BE2C (cell line): ENCODE results near the gene TEX11.
"Not testable (repeated sequence)": the region's sequence is repeated elsewhere in the genome, so short reads cannot be mapped to it uniquely, and the experiment has no call there.

Source experiments
- DNase-seq: peaks from one replicate; pipeline ENCODE4 v3.0.0-alpha.2; 2020
- H3K27me3 ChIP-seq: fragments of 250-450 bp; sonication (Bioruptor Pico); 2 replicates; pipeline ENCODE4 v1.5.1; 2020; ENCODE audit warnings: mild to moderate bottlenecking
- H3K36me3 ChIP-seq: fragments of 250-450 bp; sonication (Bioruptor Pico); 2 replicates; pipeline ENCODE4 v1.5.1; 2020; ENCODE audit warnings: mild to moderate bottlenecking
- H3K4me1 ChIP-seq: fragments of 250-450 bp; sonication (Bioruptor Pico); 2 replicates; pipeline ENCODE4 v1.5.1; 2020
- H3K4me3 ChIP-seq: 2 replicates; pipeline ENCODE4 v1.5.1; 2011; ENCODE audit warnings: low read depth, low read length
- H3K9me3 ChIP-seq: fragments of 250-450 bp; sonication (Bioruptor Pico); 2 replicates; pipeline ENCODE4 v1.5.1; 2020
- CTCF ChIP-seq: IDR thresholded peaks from 2 replicates; pipeline ENCODE4 v1.5.1; 2012; ENCODE audit warnings: mild to moderate bottlenecking, low read depth, low read length

Gene TEX11

GRCh38 chrX:70535198-70535597 lies 373.3 kb downstream of the TEX11 start:
- no peak for TF ChIP-seq CTCF
- no peaks in the 10 kb centered on the region for H3K36me3 ChIP-seq
- no peaks in the 10 kb centered on the region for H3K27me3 ChIP-seq
- H3K4me1 ChIP-seq: no peaks in the 10 kb centered on the region
- H3K4me3 ChIP-seq: no peak overlapping the region
- no peak for DNase-seq
- H3K9me3 ChIP-seq: no peaks in the 10 kb centered on the region

GRCh38 chrX:70527610-70528345 lies 380.7 kb downstream of the TEX11 start:
- Histone ChIP-seq H3K4me1 (no peaks in the 10 kb centered on the region), H3K36me3 (no peaks in the 10 kb centered on the region), H3K4me3 (no peak overlapping the region), H3K27me3 (no peaks in the 10 kb centered on the region), H3K9me3 (no peaks in the 10 kb centered on the region)
- TF ChIP-seq CTCF: no peak
- DNase-seq: no peak

GRCh38 chrX:70527053-70527452 lies 381.5 kb downstream of the TEX11 start:
- Histone ChIP-seq H3K4me1 (no peaks in the 10 kb centered on the region), H3K4me3 (no peak overlapping the region), H3K36me3 (no peaks in the 10 kb centered on the region), H3K9me3 (no peaks in the 10 kb centered on the region), H3K27me3 (no peaks in the 10 kb centered on the region)
- TF ChIP-seq CTCF: no peak
- no peak for DNase-seq

- TF ChIP-seq CTCF: no peak
- no peak for DNase-seq
- no peaks in the 10 kb centered on the region for H3K36me3 ChIP-seq
Observed at GRCh38 chrX:70525733-70526132, 382.8 kb downstream of the TEX11 start.

GRCh38 chrX:70515692-70516091 lies 392.8 kb downstream of the TEX11 start:
- H3K9me3 ChIP-seq, H3K4me1 ChIP-seq, DNase-seq, H3K4me3 ChIP-seq, H3K27me3 ChIP-seq, H3K36me3 ChIP-seq: not testable (repeated sequence)

More at GRCh38 chrX:70525733-70526132, 382.8 kb downstream of the TEX11 start:
- Histone ChIP-seq H3K4me3 (no peak overlapping the region), H3K27me3 (no peaks in the 10 kb centered on the region), H3K4me1 (no peaks in the 10 kb centered on the region), H3K9me3 (no peaks in the 10 kb centered on the region)

GRCh38 chrX:70515270-70515669 lies 393.2 kb downstream of the TEX11 start:
- not testable (repeated sequence) for H3K27me3 ChIP-seq, DNase-seq, H3K9me3 ChIP-seq, H3K36me3 ChIP-seq, H3K4me1 ChIP-seq, H3K4me3 ChIP-seq

- Histone ChIP-seq H3K27me3 (no peaks in the 10 kb centered on the region), H3K4me3 (no peak overlapping the region), H3K4me1 (no peaks in the 10 kb centered on the region), H3K9me3 (no peaks in the 10 kb centered on the region), H3K36me3 (no peaks in the 10 kb centered on the region)
- no peak for TF ChIP-seq CTCF
- DNase-seq: no peak
Observed at GRCh38 chrX:70509078-70509477, 399.4 kb downstream of the TEX11 start.
